PFSK-1 (cell line): ENCODE data around the gene MFSD2A.

Experiments
- REST ChIP-seq, 2 experiments: IDR thresholded peaks; 2 replicates each; pipeline versions ENCODE4 v1.6.1 to v1.8.0; 2011 to 2012; ENCODE audit warnings: low read depth in 2 of 2, low read length in 2 of 2, control low read depth in 1 of 2, inconsistent platforms in 1 of 2, mild to moderate bottlenecking in 1 of 2, moderate library complexity in 1 of 2; ENCODE audit not compliant: insufficient read depth in 1 of 2
- SIN3A ChIP-seq: IDR thresholded peaks from 2 replicates; pipeline ENCODE4 v1.6.1; 2012; ENCODE audit warnings: mild to moderate bottlenecking, low read length, moderate library complexity, borderline replicate concordance; ENCODE audit not compliant: insufficient read depth
- TAF1 ChIP-seq: IDR thresholded peaks from 2 replicates; pipeline ENCODE4 v1.6.1; 2012; ENCODE audit warnings: low read length, control low read depth, borderline replicate concordance; ENCODE audit not compliant: insufficient read depth

GRCh38 chr1:39926820-39927219 lies 28.1 kb upstream of the MFSD2A start:
- no peak for TF ChIP-seq SIN3A
- no peak for TF ChIP-seq TAF1
- no peak for TF ChIP-seq REST (IDR thresholded peaks at IDR 0.05; ENCODE audit: insufficient read depth in 1 of 2, low read depth in 2 of 2, low read length in 2 of 2)
